ENCODE measurements around the gene PAX2.
A peak's percentile ranks its signal among the peaks of the same experiment; 100 is the strongest.

The PAX2 gene

DNA sequence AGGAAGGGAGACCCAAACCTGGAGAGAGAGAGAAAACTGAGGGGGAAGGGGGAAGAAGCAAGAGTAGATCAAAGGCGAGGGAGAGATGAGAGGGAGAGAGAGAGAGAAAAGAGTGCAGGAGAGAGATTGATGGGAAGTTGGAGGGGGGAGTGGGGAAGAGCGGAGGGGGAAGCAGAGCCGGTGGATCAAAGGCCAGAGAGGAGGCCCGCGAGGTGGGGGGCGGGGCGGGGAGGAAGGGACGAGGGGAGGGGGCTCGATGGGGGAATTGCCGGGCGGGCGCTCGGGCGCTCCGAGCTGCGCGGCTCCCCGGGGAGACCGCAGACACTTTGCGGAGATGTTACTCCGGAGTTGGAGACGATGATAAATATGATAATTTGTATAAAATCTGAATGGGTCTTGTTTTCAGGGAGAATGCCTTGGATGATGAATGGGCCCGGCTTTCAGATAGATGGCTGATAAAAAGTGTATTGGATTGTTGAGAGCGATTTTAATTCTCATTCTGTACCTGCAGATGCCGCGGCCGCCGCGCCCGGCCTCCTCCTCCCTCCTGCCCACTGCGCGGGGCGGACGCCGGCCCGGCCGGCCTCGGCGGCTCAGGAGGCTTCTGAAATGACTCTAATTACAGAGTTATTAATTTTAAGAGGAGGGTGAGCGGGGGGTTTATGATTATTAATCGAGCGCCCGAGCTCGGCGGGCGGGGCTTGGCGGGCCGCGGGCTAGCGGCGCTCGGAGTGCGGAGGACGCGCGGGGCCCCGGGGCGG lies 21.4 kb upstream of the PAX2 start:
- FAIRE-seq (no peak), DNase-seq (ENCODE audit: insufficient read length, low spot score) (no peak)

DNA sequence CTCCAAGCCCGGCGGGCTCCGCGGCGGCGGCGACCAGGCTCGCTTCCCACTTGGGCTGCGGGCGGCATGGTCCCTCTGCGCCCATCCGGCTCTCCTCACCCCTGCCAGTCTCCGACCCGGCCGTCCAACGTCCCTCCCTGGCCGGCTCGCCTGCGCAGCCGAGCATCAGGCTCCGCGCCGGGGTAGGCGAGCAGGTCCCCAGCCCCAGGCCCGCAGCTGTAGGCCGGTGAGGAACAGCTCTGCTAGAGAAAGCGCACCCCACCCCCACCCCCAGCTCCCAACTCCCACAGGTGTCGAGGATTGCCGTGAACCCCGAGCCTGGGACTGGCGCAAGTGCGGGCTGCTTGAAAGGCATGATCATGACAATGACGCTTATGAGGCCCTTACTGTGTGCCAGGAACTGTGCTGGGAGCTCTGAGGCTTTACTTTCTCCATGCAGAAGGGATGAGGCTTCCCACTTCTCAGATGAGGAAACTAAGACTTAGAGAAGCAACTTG lies 20.8 kb upstream of the PAX2 start:
- FAIRE-seq, result no peak
- no peak for DNase-seq (ENCODE audit: insufficient read length, low spot score)

DNA sequence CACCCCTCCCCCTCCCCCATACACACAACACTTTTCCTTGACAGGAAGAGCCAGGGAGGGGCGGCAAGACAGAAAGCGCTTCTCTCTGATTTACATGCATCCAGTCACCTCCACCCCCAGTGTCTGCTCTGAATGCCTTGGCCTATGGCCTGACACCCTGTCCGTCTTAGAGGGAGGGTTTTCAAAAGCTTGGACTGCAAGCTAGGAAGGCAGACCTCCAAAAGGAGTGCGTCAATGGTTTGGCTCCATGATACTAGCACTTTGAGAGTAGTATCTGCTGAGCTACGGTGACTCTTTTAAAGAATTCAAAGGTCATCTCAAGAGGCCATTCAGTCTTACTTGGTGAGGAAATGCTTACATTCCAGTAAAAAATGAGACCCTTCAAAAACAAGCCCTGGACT lies 20.3 kb upstream of the PAX2 start:
- DNase-seq (ENCODE audit: insufficient read length, low spot score), result no peak
- no peak for FAIRE-seq

DNA sequence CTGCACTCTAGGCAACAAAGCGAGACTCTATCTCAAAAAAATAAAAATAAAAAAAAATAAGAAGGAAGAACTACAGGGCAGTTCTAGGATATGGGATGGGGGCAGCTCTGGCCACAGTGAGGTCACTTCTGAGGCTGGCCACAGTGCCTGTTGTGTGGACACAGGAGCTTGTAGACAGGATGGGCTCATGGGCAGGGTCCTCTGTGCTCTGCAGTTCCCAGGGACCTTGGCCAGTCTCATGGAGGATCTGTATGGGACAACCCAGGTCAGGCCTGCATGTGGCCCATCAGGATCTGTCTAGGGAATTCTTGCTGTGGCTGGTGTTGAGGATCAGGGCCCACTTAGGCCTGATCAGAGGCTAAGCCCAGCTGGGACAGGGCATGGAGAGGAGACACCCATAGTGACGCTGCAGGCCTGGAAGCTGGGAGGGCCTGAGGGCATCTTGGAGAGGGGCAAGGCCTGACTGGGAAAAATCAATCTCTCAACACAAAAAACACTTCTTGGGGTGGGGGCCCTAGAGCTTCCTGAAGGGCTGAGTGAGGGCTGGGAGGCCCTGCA lies 19.4 kb upstream of the PAX2 start:
- DNase-seq (ENCODE audit: insufficient read length, low spot score), result no peak
- FAIRE-seq, result no peak

GRCh38 chr10:100727808-100728207 lies 17.6 kb upstream of the PAX2 start:
- DNase-seq (ENCODE audit: insufficient read length, low spot score) (no peak), FAIRE-seq (no peak)

DNA sequence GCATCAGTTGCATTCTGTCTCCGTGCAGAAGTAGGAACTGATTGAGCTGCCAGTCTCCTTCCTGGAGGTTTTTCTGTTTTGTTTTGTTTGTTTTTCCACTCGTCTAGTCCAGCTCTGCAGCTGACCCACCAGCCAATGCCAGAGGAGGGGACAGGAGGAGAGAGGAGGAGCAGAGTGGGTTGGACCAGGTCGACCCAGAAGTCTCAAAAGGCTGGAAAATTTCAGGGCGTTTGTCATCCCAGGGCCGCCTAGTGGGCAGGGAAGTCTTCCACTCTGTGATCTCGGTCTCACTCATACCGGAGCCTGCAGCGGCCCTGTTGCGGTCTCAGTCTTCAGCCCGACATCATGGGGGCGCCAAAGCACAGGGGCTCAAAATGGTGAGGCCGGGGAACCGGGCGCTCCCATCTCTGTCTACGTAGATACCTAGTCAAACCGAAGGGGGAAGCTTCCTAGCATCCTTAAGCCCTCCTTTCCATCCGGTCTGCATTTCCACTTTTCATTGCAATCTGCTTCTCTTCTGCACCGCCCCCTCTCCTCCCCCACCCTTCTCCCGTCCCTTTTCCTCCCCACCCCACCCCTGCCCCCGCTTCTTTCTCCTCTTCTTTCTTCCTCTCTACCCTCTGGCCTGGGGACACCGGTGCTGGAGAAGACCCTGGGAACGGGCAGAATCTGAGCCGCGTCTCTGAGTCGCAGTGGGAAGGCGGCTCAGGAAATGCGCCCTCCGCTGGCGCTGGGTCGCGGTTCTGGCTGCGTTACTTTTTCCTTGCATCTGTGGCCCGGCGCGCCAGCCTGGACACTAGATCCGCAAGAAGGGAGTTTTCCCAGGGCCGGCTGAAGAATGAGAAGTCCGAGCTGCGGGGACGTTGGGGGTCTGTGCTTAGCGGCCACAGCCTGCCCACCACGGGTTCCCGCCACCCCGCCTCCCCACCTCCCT lies 16.2 kb upstream of the PAX2 start:
- DNase-seq (ENCODE audit: insufficient read length, low spot score), result peak; percentile 62
- no peak for FAIRE-seq

DNA sequence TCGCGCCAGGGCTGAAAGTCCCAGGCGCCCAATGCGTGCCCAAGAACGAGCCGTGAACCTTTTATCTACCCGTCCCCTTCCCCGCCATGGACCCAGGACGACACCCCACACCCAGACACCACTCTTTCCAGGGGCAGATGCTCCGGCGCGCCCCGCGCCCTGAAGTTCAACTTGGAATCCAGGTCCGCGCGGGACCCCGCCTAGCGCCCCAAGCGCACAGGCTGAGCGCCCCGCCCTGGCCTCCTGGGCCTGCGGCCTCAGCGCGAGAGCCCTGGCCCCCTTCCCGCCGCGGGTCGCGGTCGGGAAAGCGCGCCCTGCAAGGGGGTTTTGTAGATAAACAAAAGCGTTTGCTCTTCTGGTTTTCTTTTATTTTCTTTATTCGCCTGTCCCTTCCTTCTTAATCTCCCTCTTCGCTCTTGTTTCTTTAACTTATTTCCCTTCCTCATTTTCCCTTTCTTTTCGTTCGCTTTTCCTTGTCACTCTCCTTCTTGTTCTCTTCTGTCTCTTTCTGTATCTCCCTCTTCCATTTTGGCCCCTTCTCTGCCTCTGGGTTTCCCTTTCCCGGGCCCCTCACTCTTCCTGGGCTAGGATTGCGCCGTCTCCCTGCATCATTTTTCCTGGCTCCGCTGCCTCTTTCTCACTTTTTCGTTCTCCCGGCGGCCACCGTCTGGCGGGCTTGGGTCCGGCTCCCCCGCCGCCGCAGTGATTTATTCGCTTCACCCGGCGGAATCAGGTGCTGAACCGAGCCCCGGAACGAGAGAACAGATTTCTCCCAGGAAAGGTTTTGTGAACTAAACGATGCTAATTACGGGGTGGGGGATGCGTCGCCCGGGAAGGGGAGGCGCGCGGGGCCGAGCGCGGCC lies 15.3 kb upstream of the PAX2 start:
- DNase-seq (ENCODE audit: insufficient read length, low spot score) (no peak), FAIRE-seq (no peak)

- FAIRE-seq, result no peak
- DNase-seq (ENCODE audit: insufficient read length, low spot score), result no peak
Observed at GRCh38 chr10:100730725-100731406, 14.5 kb upstream of the PAX2 start.

DNA sequence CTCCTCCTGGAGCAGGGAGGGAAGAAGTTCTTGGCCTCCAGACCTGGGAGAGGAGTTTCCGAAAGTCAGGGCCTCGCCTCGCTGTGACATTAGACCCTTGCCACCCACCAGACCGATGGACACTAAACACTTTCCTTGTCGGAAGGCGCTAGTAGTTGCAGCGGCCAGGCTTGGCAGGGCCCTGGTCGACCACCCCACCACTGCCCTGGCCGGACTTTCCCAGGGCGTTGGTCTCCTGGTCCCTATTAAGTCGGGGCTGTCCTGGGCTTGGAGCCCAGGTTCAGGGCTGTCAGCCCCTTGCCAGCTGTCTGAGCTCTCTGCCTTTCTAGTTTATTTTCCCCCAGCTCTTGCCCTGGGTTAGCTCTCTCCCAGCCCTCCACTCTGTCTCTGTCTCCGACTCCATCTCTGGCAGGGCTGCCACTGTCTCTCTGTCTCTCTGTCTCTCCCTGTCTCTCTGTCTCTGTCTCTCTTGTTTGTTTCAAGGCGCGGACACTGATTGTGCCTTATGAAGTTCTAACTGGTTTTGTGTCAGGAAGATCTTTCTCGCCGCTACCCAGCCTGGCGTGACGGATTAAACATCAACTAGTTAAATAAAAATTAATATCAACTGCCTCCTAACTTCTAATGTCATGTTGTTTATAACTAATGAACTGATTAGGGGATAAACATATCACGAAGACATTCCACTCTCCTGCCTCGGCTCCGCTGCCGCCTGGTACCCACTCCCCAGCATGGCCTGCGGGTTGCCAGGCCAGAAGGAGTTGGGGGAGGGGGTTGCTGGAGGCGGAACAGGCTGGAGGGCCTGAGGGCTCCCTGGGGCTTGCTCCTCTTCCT lies 13.8 kb upstream of the PAX2 start:
- no peak for DNase-seq (ENCODE audit: insufficient read length, low spot score)
- FAIRE-seq, result no peak

- DNase-seq (ENCODE audit: insufficient read length, low spot score) (no peak), FAIRE-seq (no peak)
Observed at GRCh38 chr10:100732241-100732596, 13.2 kb upstream of the PAX2 start.

- DNase-seq (ENCODE audit: insufficient read length, low spot score) (no peak), FAIRE-seq (no peak)
Observed at GRCh38 chr10:100733329-100733728, 12.1 kb upstream of the PAX2 start.

DNA sequence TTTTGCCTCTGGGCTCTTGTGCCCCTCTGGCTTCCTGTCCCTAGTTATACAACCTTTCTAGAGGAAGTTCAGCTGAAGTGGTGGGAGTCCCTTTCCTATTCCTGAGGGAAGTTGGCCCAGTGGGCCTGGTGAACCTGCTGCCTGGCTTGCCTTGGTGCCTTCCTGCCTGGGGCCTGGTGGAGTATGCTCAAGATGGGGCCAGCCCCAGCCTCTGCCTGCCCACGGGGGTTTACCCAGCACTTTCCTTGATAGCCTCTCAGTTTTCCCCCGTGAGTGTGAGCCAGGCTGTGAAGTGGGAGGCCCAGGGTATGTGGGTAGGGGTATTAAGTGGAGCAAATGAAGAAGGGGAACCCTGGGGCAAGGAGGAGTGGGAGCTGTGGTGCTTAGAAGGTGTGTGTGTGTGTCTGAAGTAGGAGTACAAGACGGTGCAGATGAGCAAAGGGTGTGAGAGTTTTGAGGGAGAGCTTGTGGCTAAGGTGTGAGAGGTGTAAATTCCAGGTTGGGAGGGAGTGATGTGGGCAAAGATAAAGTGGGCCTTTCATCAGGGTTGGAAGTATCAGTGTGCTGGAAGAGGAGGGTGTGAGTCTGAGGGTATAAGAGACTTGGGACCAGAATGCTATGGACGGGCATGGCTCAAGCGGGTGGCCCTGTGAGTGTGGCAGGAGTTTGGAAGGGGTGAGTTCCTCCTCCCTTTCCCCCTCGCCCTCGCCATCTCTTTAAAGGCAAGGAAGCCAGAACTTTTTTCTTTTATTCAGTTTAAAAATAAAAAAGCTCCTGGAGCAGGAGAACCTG lies 10.9 kb upstream of the PAX2 start:
- DNase-seq (ENCODE audit: insufficient read length, low spot score), result no peak
- FAIRE-seq, result no peak

DNA sequence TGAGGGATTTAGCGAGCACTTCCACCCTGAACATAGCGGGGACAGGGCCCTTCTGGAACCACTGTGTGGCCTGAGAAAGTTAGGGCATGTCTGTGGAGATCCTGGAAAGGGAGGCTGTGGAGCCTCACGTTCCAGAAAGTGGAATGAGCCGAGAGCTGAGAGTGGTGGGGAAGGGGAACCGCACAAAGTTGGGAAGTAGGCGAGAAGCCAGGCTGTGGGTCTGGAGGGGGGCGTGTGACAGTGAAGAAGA lies 10.4 kb upstream of the PAX2 start:
- DNase-seq (ENCODE audit: insufficient read length, low spot score), result no peak
- FAIRE-seq, result no peak

DNA sequence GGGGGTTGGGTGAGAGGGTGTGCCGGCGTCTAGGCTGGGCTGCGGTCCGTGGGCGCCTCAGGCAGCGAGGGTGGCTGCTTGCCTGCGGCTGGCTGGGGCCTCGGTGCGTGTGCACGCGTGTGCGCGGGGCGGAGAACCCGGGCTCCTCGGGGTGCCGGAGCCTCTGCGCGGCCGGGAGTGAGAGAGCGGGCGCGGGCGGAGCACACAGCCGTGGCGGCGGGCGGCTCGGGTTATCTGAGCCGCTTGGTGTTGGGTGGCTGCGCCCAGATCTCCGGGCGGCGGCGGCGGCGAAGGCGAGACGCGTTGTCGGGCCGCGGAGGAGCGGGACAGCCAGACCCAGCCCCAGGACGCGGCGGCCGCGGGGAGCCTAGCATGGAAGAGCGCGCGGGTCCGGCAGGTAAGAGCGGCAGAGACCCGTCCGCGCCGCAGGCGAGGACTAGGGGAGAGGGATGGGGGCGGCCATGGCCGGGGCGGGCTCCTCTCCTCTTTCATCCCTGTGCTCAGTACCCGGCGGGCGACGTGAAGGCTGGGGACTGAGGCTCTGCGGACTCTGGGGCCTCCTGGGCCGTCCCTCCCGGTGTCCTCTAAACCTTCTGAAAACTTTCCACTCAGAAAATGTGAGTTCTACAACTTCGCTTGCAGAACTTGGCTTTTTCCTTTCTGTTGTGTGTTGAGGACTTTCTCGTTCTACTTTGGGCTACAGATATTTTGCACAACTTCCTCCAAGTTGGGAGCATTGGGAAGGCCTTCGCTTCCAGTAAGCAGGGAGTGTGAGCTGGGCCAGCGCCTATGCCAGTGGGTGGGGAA lies 9.8 kb upstream of the PAX2 start:
- FAIRE-seq (no peak), DNase-seq (ENCODE audit: insufficient read length, low spot score) (no peak)

- no peak for FAIRE-seq
- no peak for DNase-seq (ENCODE audit: insufficient read length, low spot score)
Observed at GRCh38 chr10:100736144-100736808, 9.1 kb upstream of the PAX2 start.

DNA sequence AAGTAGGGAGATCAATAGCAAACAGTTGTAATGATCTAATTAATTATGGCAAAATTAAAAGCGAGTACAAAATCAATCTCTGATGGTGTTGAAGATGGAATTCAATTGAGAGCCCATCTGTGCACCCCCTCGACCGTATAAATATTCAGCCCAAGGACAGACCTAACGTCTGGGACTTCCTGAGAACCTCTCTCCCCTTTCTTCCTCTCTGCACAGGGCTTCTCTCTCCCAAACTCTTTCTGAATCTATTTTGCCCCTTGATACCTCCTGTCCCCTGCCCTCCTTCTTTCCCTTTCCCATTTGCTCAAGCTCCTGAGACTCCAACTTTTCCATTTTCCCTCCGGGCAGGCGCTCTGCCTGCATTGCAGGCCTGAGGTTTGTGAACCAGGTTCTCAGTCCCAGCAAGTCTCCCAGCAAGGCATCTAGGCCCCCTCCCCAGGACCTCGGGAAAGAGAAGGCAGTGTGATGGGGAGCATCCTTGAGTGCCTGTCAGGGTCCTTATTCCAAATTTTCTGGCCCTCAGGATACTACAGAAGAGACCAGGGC lies 8.5 kb upstream of the PAX2 start:
- no peak for DNase-seq (ENCODE audit: insufficient read length, low spot score)
- FAIRE-seq, result no peak

Data from HTR-8/SVneo (cell line).